GM21447 (cell line): ENCODE results near the gene ZNF630.
"Not testable (repeated sequence)": the region's sequence is repeated elsewhere in the genome, so short reads cannot be mapped to it uniquely, and the experiment has no call there.

Experiments
- ATAC-seq: cut with Tn5 transposase; IDR thresholded peaks from one replicate; pipeline ENCODE4 v1.9.1; 2021; ENCODE audit not compliant: unreplicated experiment

The ZNF630 gene

DNA sequence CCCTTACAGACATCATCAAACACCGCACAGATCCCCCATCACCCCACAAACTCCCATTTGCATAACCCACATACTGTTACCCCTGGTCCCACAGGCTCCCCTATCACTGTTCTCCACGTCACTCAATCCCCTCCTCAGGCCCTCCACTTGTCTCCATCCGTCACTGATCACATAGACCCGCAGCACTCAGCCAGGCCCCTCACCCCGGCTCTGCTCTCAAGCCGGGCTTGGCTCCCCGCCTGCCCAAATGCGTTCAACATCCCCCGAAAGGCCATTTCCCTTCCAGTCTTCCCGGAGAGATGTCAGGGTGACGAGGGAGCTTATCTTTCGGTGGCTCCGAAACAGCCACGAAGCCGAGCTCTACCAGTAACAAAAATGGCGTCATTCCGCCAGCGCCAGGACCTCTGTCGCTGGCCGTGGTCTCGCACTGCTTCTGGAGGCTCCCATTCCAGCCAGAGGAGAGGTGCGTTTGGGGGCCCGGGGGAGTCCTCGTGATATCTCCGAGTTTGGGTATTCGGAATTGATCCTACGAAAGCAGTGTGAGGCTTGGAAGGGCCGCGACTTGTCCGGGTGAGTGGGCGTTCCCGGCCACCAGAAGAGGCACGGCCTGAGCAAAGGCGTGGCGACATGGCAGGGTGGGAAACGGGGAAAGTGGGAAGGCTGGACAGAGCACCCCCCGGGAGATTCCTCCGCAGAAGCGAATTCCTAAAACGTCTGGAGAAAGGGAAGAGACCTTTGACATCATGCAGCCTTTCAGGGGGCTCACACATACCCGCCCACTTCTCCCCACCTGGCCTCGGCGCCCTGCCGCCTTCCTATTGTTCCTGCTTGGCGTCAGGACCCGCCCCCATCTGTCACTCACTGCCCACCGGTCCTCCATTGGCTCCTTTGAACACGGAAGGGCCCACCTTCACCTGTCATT is at the start of gene ZNF630:
Gene ZNF630, minus strand, starts transcription at position 577 of the 922 bp plus-strand sequence. CDS start 4,754 bp downstream, outside the sequence.
- ATAC-seq: peak; percentile 93

DNA sequence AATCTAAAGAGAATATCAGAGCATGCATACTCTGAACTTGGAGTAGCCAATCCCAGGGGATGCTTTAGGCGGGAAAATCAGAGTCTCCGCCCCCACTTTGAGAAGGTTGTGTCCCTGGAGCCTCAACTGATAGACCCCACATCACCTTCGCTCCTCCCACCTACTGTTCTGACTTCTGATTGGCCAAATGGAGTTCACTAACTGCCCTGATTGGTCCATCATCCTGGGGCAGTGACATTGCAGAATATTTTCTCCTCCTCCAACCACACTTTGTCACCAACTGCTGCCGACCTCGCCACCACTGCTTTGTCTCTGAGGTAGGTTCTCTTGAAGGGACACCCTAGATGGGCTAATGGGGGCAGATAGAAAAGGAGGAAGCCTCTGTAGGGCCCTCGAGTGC is 36.3 kb upstream of the ZNF630 start:
- ATAC-seq: no peak

DNA sequence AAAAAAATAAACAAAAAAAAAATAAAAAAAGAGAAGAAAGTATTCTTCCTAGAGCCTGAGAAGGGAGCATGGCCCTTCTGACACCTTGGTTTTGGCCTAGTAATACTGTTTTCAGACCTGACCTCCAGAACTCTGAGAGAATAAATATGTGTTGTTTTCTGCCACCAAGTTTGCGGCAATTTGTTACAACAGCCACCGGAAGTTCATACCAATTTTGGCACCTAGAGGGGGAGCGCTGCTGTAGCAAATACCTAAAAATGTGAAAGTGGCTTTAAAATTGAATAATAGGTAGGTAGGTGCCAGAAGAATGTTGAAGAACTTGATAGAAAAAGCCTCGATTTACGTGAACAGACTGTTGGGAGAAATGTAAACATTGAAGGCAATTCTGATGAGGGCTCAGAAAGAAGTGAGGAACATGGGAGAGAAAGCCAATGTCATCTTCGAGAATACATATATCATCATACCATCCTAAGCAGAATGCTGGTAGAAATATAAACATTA is 31.5 kb upstream of the ZNF630 start:
- ATAC-seq: no peak

GRCh38 chrX:48101443-48101842 is 30.0 kb upstream of the ZNF630 start:
- ATAC-seq: no peak

GRCh38 chrX:48092558-48092957 is 21.1 kb upstream of the ZNF630 start:
- ATAC-seq: not testable (repeated sequence)

DNA sequence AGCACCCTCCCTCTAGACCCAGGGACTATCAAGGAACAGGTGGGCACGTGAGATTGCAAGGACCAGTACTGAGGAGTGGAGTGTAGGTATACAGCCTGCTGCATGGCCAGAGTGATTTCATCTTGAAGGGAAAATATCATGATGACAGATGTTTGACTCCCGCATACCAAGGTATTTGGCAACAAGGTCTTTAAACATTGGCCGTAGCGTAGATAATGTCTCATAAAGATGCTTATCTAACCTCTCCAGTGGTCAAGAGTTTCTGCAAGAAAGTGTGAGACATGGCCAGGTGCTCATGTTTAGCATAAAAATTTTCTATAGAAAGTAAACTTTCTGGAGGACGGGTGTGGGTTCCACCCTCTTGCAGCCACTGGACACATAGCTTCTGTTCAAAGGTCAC is 18.7 kb upstream of the ZNF630 start:
- no peak for ATAC-seq

DNA sequence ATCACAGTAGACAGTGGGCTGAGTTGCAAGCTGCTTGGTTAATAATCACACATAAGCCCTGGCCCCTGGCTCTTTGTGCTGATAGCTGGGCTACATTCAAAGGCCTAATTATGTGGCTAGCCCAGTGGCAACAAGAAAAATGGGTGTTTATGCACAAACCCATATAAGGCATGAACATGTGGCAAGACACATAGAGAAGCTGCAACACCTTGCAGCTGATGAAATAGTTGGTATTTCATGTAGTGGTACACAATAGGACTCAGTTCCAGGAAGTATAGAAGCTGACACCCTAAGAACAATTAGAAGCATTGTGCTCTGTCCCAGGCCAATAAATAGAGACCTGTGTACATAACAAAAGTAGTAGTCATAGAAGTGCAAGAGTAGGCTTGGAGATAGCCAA is 14.6 kb upstream of the ZNF630 start:
- no peak for ATAC-seq

GRCh38 chrX:48083706-48084105 is 12.3 kb upstream of the ZNF630 start:
- no peak for ATAC-seq

GRCh38 chrX:48083212-48083611 is 11.8 kb upstream of the ZNF630 start:
- ATAC-seq: no peak

DNA sequence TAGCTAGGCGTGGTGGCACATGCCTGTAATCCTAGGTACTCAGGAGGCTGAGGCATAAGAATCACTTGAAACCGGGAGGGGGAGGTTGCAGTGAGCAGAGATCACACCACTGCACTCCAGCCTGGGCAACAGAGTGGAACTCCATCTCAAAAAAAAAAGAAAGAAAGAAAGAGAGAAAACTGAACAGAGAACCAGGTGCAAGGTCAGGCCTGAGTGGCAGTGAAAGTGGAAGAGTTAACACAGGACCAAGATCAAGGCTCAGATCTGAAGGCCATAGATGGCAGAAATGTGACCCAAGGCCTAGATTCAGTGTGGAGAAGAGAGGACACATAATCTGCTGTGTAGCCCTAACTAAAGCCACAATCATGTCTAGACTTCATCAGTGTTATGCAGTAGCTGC is 4.9 kb upstream of the ZNF630 start:
- no peak for ATAC-seq

DNA sequence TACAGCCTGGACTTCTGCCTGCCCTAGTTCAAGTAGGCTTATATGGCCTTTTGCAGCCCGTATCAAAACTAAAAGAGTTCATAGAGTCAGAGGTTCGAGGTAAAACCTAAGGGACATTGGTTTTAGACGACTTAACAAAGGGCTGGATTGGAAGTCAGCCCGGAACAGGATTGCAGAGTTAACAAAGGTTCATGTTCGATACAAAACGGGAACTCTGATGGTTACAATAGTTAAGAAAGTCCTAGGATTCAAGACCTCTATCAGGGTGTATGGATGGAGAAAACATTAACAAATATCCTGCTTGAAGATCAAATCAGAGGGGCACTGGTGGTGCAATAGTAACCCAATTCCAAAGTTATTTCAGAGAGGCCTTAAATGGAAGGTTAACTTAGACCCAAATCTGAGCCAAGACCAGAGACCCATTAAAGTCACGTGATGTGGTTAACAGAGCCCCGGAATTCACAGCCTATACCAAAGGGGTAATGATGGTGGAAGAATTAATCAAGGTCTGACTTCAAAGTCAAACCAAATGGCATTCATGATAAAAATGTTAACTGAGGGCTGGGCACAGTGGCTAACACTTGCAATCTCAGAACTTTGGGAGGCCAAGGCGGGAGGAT is 656 bp upstream of the ZNF630 start:
- no peak for ATAC-seq

DNA sequence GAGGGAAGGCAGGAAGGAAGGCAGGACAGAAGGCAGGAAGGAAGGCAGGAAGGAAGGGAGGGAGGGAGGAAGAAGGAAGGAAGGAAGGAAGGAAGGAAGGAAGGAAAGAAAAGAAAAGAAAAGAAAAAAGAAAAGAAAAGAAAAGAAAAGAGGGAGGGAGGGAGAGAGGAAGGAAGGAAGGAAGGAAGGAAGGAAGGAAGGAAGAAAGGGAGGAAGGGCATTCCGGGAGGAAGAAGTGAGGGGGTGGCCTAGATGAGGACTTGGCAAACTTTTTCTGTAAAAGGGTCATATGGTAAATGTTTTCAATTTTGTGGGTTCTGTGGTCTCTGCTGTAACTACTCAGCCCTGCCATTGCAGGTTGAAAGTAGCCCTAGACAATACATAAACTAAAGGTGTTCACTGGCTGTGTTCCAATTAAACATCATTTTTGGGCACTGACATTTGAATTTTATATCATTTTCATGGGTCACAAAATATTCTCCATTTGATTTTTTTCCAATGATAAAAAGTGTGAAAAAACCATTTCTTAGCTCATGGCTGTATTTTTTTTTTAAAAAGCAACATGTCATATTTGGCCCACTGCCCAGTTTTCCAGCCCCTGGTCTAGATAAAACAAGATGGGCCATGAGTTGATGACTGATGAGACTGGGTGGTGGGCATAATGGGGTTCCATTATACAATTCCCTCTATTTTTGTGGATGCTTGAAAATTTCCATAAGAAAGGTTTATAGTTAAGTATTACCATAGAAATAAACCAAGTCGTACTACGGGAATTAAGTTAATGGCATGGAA is 3.1 kb downstream of the ZNF630 start:
- no peak for ATAC-seq

GRCh38 chrX:48064261-48064660 is 7.2 kb downstream of the ZNF630 start:
- no peak for ATAC-seq

DNA sequence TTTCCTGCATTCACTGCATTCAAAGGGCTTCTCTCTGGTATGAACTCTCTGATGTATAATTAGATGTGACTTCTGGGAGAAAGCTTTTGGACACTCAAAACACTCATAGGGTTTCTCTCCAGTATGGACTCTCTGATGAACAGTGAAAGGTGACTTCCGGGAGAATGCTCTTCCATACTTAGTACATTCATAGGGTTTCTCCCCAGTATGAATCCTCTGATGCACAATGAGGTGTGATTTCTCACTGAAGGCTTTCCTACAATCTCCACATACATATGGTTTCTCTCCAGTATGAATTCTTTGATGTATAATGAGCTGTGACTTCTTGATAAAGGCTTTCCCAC is 12.2 kb downstream of the ZNF630 start:
- ATAC-seq: no peak

DNA sequence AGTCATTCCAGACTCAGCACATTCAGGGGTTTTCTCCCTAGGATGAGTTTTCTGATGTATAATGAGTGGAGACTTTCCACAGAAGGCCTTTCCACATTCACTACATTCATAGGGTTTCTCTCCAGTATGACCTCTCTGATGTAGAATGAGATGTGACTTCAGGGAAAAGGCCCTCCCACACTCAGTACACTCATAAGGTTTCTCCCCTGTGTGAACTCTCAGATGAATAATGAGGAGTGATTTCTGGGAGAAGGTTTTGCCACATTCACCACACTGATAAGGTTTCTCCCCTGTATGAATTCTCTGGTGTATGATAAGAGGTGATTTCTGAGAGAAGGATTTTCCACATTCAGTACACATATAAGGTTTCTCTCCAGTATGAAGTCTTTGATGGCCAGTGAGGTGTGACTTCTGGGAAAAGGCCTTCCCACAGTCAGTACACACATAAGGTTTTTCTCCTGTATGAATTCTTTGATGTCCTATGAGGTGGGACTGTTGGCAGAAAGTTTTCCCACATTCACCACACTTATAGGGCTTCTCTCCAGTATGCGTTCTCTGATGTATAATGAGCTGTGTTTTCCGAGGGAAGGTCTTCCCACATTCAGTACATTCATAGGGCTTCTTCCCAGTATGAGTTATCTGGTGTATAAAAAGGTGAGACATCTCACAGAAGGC is 12.7 kb downstream of the ZNF630 start:
- no peak for ATAC-seq

- no peak for ATAC-seq
Observed at GRCh38 chrX:48046846-48047245, 24.6 kb downstream of the ZNF630 start.

GRCh38 chrX:48045410-48046311 is 25.8 kb downstream of the ZNF630 start:
- no peak for ATAC-seq

DNA sequence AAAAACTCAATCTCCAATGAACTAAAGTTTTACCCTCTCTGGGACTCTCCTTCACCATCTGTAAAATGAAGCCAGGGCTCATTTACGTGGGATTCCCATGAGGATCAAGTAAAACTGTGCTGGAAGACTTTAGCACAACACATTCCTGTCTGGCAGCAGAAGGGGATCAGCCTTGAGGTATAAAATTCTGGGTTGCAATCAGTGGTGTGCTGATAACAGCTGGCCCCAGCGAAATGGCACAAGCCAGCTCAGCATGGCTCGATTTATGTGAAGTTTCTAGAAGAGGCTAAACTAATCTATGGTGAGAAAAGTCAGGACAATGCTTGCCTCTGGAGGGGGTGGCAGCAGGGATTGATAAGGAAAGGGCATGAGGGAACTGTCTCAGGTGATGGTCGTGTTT is 28.4 kb downstream of the ZNF630 start:
- no peak for ATAC-seq

DNA sequence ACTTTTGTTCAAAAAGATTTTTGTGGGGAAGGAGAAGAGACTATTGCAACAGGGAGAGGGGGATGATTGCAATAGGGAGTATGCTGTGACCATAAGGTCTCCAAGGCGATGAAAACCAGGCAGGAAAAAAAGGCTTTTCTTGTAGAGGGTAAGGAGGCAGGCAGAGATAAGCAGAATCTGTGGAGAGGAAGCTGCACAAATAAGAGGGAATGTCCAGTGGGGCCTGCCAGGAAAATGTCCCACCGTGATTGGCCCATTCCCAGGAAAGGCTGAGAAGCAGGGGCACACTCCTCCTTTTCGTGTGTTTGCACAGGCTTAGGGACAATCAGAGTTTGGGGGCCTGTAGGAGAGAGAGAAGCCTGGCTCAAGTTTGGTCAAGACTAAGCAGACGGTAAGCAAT is 35.5 kb downstream of the ZNF630 start:
- ATAC-seq: no peak

GRCh38 chrX:48030641-48031173 is 40.7 kb downstream of the ZNF630 start:
- ATAC-seq: not testable (repeated sequence)
